NCI-H82 (cell line): Measurements from ENCODE around the gene KRTAP7-1.

Source experiments
- DNase-seq: peaks from one replicate; lab custom pipeline; 2025; lab: John Stamatoyannopoulos, UW

KRTAP7-1 gene, protein sequence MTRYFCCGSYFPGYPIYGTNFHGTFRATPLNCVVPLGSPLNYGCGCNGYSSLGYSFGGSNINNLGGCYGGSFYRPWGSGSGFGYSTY

GRCh38 chr21:30829659-30830058 is at the start of gene KRTAP7-1:
Gene KRTAP7-1 (minus strand): TSS chr21:30829759. CDS start chr21:30829698, 61 bp downstream.
- no peak for DNase-seq

DNA sequence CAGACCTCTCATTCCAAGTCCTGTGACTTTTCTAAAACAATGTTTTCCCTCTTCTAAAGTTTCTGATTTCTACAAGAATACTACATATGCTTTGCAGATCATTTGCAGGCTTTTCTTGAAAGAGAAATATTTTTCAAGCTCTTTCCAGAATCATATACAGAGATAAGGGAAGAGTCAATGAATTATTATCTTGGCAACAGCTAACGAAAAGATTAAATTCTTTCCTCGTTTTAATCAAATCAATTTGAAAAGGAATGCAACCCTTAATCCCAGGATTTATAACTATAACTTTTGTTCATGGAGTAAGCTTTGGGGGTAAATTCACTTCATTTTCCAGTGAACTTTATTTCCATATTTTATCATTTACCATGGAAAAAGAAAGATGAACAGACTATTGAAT is 45.0 kb upstream of the KRTAP7-1 start:
- DNase-seq, result no peak

DNA sequence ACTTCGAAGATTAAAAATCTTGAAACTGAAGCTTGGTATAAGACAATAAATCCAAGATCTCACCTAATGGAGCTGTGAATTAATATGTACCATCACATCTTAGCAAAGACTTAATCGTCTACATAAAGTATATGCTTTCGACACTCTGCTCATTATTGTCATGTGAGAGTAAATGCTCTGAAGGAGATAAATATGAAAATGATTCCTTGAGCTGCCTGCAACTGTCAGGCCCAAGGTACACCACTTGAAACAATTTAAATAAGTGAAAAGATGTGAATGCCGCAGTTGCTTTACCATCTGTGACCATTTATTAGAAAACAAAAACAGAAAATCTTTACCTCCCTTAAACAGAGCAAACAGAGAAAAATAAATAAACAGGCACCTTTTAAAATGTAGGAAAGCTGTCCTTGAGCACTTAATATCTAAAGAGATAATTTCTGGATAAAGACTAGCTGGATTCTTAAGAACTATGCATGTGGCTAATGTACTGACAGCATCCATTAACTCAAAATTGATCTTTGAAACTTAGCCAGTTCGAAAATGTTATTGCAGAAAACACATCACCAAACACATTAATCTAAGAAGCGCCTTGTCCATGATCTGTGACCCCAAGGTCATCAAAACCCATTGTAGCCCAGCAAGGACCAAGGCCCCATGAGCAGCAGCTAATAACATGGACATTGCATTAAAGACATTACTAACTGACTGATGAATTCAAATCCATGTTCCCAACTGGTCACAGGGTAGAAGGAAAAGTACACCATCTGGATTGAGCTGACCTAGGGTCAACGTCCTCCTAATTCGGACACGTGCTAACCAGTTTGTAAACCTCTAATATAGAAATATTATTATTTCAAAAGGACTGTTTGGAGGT is 18.3 kb upstream of the KRTAP7-1 start:
- DNase-seq, result no peak

DNA sequence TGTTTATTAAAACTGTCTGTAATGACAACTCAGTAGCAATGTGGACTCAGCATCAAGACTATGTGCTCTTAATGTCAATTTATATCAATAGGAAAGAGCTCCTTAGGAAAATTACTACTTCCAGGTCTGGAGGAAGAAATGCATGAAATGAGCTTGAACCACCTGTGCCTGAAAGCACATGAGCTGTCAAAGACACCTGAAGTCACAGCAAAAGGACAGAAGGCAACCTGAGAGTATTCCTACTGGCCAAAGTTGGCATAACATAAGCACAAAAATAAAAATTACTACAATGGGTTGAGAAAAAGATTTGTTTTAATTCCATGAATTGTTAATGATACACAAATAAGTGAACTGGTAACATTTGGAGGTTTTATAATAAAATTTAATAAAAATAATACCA is 13.4 kb upstream of the KRTAP7-1 start:
- no peak for DNase-seq

GRCh38 chr21:30839304-30839703 is 9.7 kb upstream of the KRTAP7-1 start:
- DNase-seq, result peak; percentile 67

- no peak for DNase-seq
These were observed 9.0 kb upstream of the KRTAP7-1 start for GRCh38 chr21:30838536-30838935.

GRCh38 chr21:30831194-30831765 is 1.7 kb upstream of the KRTAP7-1 start:
- peak; percentile 70 for DNase-seq

DNA sequence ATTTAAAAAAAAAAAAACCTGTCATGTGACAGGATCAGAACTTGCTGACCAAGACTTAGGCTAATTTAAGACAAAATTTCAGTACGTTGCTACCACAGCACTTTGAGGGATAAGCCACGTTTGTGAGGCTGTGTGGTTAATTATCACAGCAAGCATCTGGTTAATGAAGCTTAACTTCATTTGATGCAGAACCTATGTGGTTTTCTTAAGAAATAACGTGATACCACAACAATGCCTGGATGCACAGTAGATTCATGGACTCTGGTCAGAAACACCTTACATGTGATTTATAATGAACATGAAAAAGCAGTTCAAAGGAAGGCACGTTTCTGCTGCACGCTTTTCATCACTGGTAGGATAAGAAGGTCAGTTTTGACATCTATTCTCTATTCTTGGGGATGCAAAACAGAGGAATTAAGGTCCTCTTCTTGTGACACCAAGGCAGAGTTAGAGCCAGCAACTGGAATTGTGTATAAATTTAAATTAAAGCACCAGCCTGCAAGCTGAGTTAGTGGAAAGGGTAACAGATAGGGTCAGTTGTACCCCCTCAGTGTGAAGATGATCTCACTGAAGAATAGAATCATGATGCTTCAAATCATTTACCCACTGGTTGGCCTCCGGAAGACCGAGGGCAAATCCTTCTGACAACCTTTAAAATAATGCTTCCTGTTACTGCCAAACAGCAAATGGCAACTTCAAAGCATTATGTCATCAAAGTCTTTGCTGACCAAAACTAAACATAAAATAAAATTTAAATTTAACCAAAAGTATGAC is 10.5 kb downstream of the KRTAP7-1 start:
- no peak for DNase-seq

DNA sequence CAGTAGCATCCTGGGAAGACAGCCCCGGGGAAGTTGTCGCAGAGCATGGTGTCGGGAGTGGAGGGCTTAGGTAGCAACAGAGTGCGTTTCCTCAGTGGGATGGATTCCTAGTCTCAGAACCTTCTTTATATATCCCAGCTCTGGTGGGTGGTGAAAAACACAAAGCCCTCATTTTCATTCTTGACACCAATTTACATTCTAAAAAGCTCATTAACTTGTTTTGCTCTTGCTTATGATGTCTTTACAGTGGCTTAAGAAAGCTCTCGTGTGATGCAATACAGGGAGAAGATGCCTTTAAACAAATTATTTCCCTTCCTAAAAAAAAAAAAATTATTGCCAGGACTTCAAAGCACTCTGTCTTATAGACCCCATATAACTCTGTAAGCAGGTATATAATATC is 16.4 kb downstream of the KRTAP7-1 start, which contains the start of gene KRTAP8-1:
Gene KRTAP8-1 (minus strand): TSS at position 101 of the 400 bp plus-strand sequence. CDS start 54 bp downstream, at position 47.
- no peak for DNase-seq

- no peak for DNase-seq
These were observed 29.0 kb downstream of the KRTAP7-1 start for GRCh38 chr21:30800605-30801004.

DNA sequence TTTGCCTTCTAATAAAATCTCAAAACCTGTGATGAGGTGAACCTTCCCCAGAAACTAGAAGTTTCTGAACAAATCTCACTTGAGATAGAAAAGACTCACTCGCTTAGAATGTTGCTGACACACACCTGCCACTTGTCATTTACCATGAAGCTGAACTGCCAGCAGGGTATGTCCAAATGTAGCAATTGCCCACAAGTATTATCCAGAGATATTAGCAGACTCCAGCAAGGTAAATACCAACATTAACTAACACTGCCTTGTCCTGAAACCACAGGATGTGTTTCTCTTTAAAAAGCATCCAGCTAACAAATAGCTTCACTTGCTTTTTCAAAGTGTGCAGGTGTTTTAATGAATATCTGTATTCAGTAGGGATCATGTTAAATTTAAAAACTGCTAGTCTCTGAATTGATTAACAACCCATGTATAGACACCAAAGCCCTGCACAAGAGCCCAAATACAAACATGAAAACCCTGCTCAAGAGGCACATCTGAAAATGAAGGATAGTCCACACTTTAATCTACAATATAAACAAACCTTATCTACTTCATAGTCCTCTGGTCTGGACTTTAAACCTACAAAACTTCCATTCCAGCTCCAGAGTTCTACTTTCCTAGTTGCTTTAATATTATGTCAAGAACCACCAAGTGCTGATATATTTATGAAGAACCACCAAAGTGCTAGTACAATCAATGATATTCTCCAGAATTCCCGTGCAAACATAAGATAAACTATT is 35.8 kb downstream of the KRTAP7-1 start:
- DNase-seq, result no peak

GRCh38 chr21:30779249-30779648 is 50.3 kb downstream of the KRTAP7-1 start:
- no peak for DNase-seq
